K562 (cell line): ENCODE data around the gene SCARF2. TPM values are rescaled to one million over a fixed set of nuclear protein-coding genes. Genes with fewer than 3 reads are reported as not detected.

Source experiments
- ATAC-seq: fragments of 200-7000 bp; cut with Tn5 transposase; 3 replicates; pipeline ENCODE4 v1.9.1; 2020; ENCODE audit warnings: moderate library complexity
- BruUV-seq: library from RNA; stranded (reverse); fragments of 400-500 nt; replicated peaks from 2 replicates; lab custom pipeline; 2021; lab: Mats Ljungman, UMichigan
- CTCF ChIA-PET: fragments of 300-600 bp; formaldehyde crosslinking; extraction: SDS; loops from one replicate; lab custom pipeline; 2021; ENCODE audit warnings: low intra/inter-chr PET ratio; lab: Yijun Ruan, JAX
- POLR2A ChIA-PET: fragments of 300-600, 350-650 bp; sonication (Branson Sonifier 250); formaldehyde crosslinking; extraction: SDS; loops from one replicate; lab custom pipeline; 2021; ENCODE audit warnings: antibody characterized with exemption, inconsistent platforms; lab: Yijun Ruan, JAX
- DNase-seq, 4 experiments: peaks; one replicate each; pipeline versions ENCODE4 v3.0.0 to v3.0.0-alpha.2; 2011 to 2018; ENCODE audit warnings: low spot score in 3 of 4, mixed read lengths in 3 of 4; ENCODE audit errors: extremely low read depth in 1 of 4
- FAIRE-seq: peaks from 2 replicates; lab custom pipeline; 2011; peaks lifted over from hg19 to GRCh38; lab: Jason Lieb, UNC
- H2AFZ ChIP-seq: 2 replicates; pipeline ENCODE4 v1.6.0; 2011; ENCODE audit warnings: low read depth, low read length, control low read depth, inconsistent platforms
- H3K27ac ChIP-seq: fragments of 200-600 bp; 3 replicates; pipeline ENCODE4 v1.8.0; 2011; ENCODE audit warnings: low read depth, mild to moderate bottlenecking, control low read depth, inconsistent platforms, low read length, moderate library complexity, mixed read lengths; ENCODE audit errors: extremely low read depth
- H3K27me3 ChIP-seq, 2 experiments: fragments of 300-600 bp in 1 of 2; 2 replicates in 1 of 2; 3 replicates in 1 of 2; pipeline versions ENCODE4 v1.6.0 to v1.8.0; 2011; ENCODE audit warnings: inconsistent platforms in 2 of 2, low read length in 2 of 2, mild to moderate bottlenecking in 1 of 2, mixed read lengths in 1 of 2, moderate library complexity in 1 of 2; ENCODE audit not compliant: control insufficient read depth in 2 of 2, insufficient read depth in 2 of 2
- H3K36me3 ChIP-seq: fragments of 300-600 bp; 3 replicates; pipeline ENCODE4 v1.8.0; 2011; ENCODE audit warnings: mild to moderate bottlenecking, low read length, inconsistent platforms; ENCODE audit not compliant: control insufficient read depth, insufficient read depth
- H3K4me1 ChIP-seq, 2 experiments: fragments of 200-600 bp in 1 of 2; replicated peaks in 1 of 2; 2 replicates in 1 of 2; 3 replicates in 1 of 2; pipeline versions ENCODE4 v1.5.1 to v1.8.0; 2011; ENCODE audit warnings: inconsistent platforms in 2 of 2, low read length in 2 of 2, mild to moderate bottlenecking in 1 of 2, mixed read lengths in 1 of 2, moderate library complexity in 1 of 2; ENCODE audit not compliant: control insufficient read depth in 2 of 2, insufficient read depth in 2 of 2
- H3K4me2 ChIP-seq: 2 replicates; pipeline ENCODE4 v1.6.1; 2011; ENCODE audit warnings: low read length, control low read depth, inconsistent platforms, mixed read lengths; ENCODE audit not compliant: insufficient read depth
- H3K4me3 ChIP-seq: fragments of 200-600 bp; sonication (generic), shearing (Covaris generic); 2 replicates; pipeline ENCODE4 v1.5.1; 2016; ENCODE audit warnings: control low read depth, inconsistent platforms
- H3K79me2 ChIP-seq: fragments of 200-600 bp; 3 replicates; pipeline ENCODE4 v1.8.0; 2011; ENCODE audit warnings: low read length, inconsistent platforms; ENCODE audit not compliant: control insufficient read depth, insufficient read depth
- H3K9ac ChIP-seq, 2 experiments: 2 replicates each; pipeline versions ENCODE4 v1.6.0 to v1.6.1; 2011; ENCODE audit warnings: low read depth in 2 of 2, low read length in 2 of 2, control low read depth in 1 of 2, inconsistent platforms in 1 of 2, mild to moderate bottlenecking in 1 of 2, mixed read lengths in 1 of 2; ENCODE audit not compliant: insufficient read depth in 1 of 2
- H3K9me1 ChIP-seq: one replicate; pipeline ENCODE4 v1.6.0; 2011; ENCODE audit warnings: inconsistent platforms, mild to moderate bottlenecking, low read length, moderate library complexity; ENCODE audit not compliant: control insufficient read depth, insufficient read depth
- H3K9me3 ChIP-seq: replicated peaks from 2 replicates; pipeline ENCODE4 v1.5.1; 2011; ENCODE audit warnings: low read depth, low read length, inconsistent platforms; ENCODE audit not compliant: control insufficient read depth, insufficient read depth
- H4K20me1 ChIP-seq: replicated peaks from 2 replicates; pipeline ENCODE4 v1.6.1; 2011; ENCODE audit warnings: low read length, inconsistent platforms, mixed read lengths; ENCODE audit not compliant: control insufficient read depth, insufficient read depth
- ATF1 ChIP-seq, 2 experiments: fragments of 450-650 bp in 1 of 2; IDR thresholded peaks; 2 replicates each; pipeline ENCODE4 v1.6.1; 2016; ENCODE audit warnings: missing compliant biosample characterization in 1 of 2, missing genetic modification characterization in 1 of 2
- EHMT2 ChIP-seq: fragments of 450-650 bp; IDR thresholded peaks from 2 replicates; pipeline ENCODE4 v1.6.1; 2018; ENCODE audit warnings: antibody characterized with exemption
- FOXK1 ChIP-seq: sonication (generic); formaldehyde crosslinking; IDR thresholded peaks from 2 replicates; pipeline ENCODE4 v1.8.0; 2022; ENCODE audit warnings: missing genetic modification reagents, mild to moderate bottlenecking, borderline replicate concordance
- HBP1 ChIP-seq: fragments of 450-650 bp; formaldehyde crosslinking; IDR thresholded peaks from 2 replicates; pipeline ENCODE4 v1.4.0; 2022; ENCODE audit warnings: missing genetic modification characterization
- HDAC1 ChIP-seq, 2 experiments: fragments of 450-650 bp; IDR thresholded peaks; 2 replicates each; pipeline ENCODE4 v1.6.1; 2016 to 2017; ENCODE audit warnings: inconsistent platforms in 1 of 2, mild to moderate bottlenecking in 1 of 2, moderate library complexity in 1 of 2
- HDAC6 ChIP-seq: IDR thresholded peaks from 2 replicates; pipeline ENCODE4 v1.6.1; 2012; ENCODE audit warnings: low read depth, mild to moderate bottlenecking, control low read depth, inconsistent platforms, low read length, moderate library complexity
- HMGXB4 ChIP-seq: sonication (generic); formaldehyde crosslinking; IDR thresholded peaks from 2 replicates; pipeline ENCODE4 v1.8.1; 2023; ENCODE audit warnings: mild to moderate bottlenecking, missing genetic modification reagents
- IRF2 ChIP-seq: sonication (generic); formaldehyde crosslinking; IDR thresholded peaks from 2 replicates; pipeline ENCODE4 v1.8.1; 2022; ENCODE audit warnings: mild to moderate bottlenecking, missing genetic modification reagents
- OTX1 ChIP-seq: fragments of 450-650 bp; formaldehyde crosslinking; IDR thresholded peaks from 2 replicates; pipeline ENCODE4 v1.4.0; 2022; ENCODE audit warnings: mild to moderate bottlenecking
- ZNF282 ChIP-seq: sonication (generic); formaldehyde crosslinking; IDR thresholded peaks from 2 replicates; pipeline ENCODE4 v1.8.1; 2023; ENCODE audit warnings: missing genetic modification reagents
- ZNF512 ChIP-seq: IDR thresholded peaks from 2 replicates; pipeline ENCODE4 v1.6.1; 2016; ENCODE audit warnings: missing genetic modification characterization, missing compliant biosample characterization
- ZNF740 ChIP-seq, 3 experiments: fragments of 200-800 bp in 1 of 3; sonication (Bioruptor generic) in 1 of 3; sonication (generic) in 1 of 3; formaldehyde crosslinking in 1 of 3; IDR thresholded peaks; 2 replicates each; pipeline versions ENCODE4 v1.6.1 to v1.8.0; 2016 to 2022; ENCODE audit warnings: mild to moderate bottlenecking in 2 of 3, missing compliant biosample characterization in 2 of 3, missing genetic modification characterization in 2 of 3, missing genetic modification reagents in 1 of 3
- WGBS: fragments of 100-300 bp; shearing (Covaris generic); methylation state at CpG from one replicate; pipeline ENCODE4 v1.1.6; 2016; ENCODE audit warnings: low coverage, mixed read lengths; ENCODE audit not compliant: insufficient coverage; ENCODE audit errors: missing lambda C conversion rate; 5-methylcytosine and 5-hydroxymethylcytosine counted together
- in situ Hi-C: fragments of 300-500 bp; cut with MboI; formaldehyde crosslinking; loops from 4 replicates; pipeline ENCODE4 v1.15.0; 2018; ENCODE audit warnings: inconsistent platforms, mixed read lengths
- intact Hi-C: fragments of 100-400 bp; cut with micrococcal nuclease; formaldehyde crosslinking; loops from 2 replicates; pipeline ENCODE4 v1.14.2; 2022
- polyA plus RNA-seq, 8 experiments: library from polyadenylated mRNA; depleted of rRNA in 4 of 8; stranded (reverse) in 5 of 8; unstranded in 3 of 8; fragments of >200 nt; fragmentation: Nextera tagmentation in 2 of 8; fragmentation: Illumina TruSeq in 1 of 8; extraction: Ambion mirVana in 2 of 8; extraction: Trizol in 1 of 8; gene quantifications; 2 replicates each; pipeline versions ENCODE4 v1.2.1 to v1.2.3, GENCODE V29; 2011 to 2014; ENCODE audit warnings: inconsistent platforms in 1 of 8, missing spikeins in 1 of 8
- total RNA-seq, 7 experiments: library from RNA; depleted of rRNA in 6 of 7; stranded (reverse); fragments of >200 nt in 6 of 7; fragmentation: Illumina TruSeq in 2 of 7; extraction: Trizol in 2 of 7; gene quantifications; 2 replicates each; pipeline versions ENCODE4 v1.2.1 to v1.2.3, GENCODE V29; 2011 to 2021; ENCODE audit warnings: low replicate concordance in 1 of 7

SCARF2 gene
- total and polyA plus RNA-seq, 9 of the 15 experiments (the other 6 are each of a cell fraction or from before 2014, with no cell fraction given), result 0.06 to 0.32 (median 0.21) TPM; not detected in 5

- H3K4me1 ChIP-seq, result peaks cover 12 to 68% of the 10 kb centered on the region in 2 experiments
- 13% methylated on average over 3 of the region's 4 CpGs for WGBS
- H3K9me1 ChIP-seq, result peaks cover 8% of the 10 kb centered on the region
- in situ Hi-C loops, result no loop called here
- H2AFZ ChIP-seq, result no peak overlapping the region
- H3K27ac ChIP-seq, result no peak overlapping the region
- ChIA-PET CTCF (no interaction called here), POLR2A (interaction anchor here (0.5 to 3.4 kb wide), 16 partner anchors 9 to 169 kb away, joined by 3 to 25 read pairs (median 4); no protein-coding TSS in a partner anchor)
- no peaks in the 10 kb centered on the region for H3K36me3 ChIP-seq
- DNase-seq, result no peak
- no peak overlapping the region for H3K9ac ChIP-seq
- H3K4me2 ChIP-seq, result no peak overlapping the region
- no peak for ATAC-seq
- peaks cover 37% of the 10 kb centered on the region; the same call in 1 of the 2 replicates for H4K20me1 ChIP-seq
- peaks cover 38 to 70% of the 10 kb centered on the region in 2 experiments; a peak in 4 of 5 replicates for H3K27me3 ChIP-seq
- no TSS peak for BruUV-seq
- FAIRE-seq, result no peak
- no peak overlapping the region for H3K4me3 ChIP-seq
- no peaks in the 10 kb centered on the region for H3K79me2 ChIP-seq
- intact Hi-C loops, result no loop called here
- H3K9me3 ChIP-seq, result no peaks in the 10 kb centered on the region
- TF ChIP-seq HMGXB4 (CRISPR knock-in tag), result no peak
- TF ChIP-seq HDAC6, result 0 out of 2 replicates have a peak, but pooled peaks have one; percentile 58
- TF ChIP-seq ZNF282 (CRISPR knock-in tag), result peak; percentile 76; the same call in 1 of the 2 replicates
- TF ChIP-seq HDAC1 (IDR thresholded peaks at IDR 0.05), result 0 out of 4 replicates have a peak, but pooled peaks of 1 of the 2 experiments have one; percentile 18
- TF ChIP-seq EHMT2, result 0 out of 2 replicates have a peak, but pooled peaks have one; percentile 16
- TF ChIP-seq IRF2, result 0 out of 2 replicates have a peak, but pooled peaks have one; percentile 66
- no peak for TF ChIP-seq FOXK1 (CRISPR knock-in tag)
- TF ChIP-seq ZNF512, result peak; percentile 91
- 0 out of 2 replicates have a peak, but pooled peaks have one; percentile 43 for TF ChIP-seq OTX1 (CRISPR knock-in tag)
- TF ChIP-seq HBP1, result peak; percentile 67; the same call in 1 of the 2 replicates
- peak; percentile 8; the same call in 1 of the 2 replicates for TF ChIP-seq ATF1 (CRISPR knock-in tag; IDR thresholded peaks at IDR 0.05)
- no peak for TF ChIP-seq ATF1 (tag; IDR thresholded peaks at IDR 0.05)
- TF ChIP-seq ZNF740 (CRISPR knock-in tag; IDR thresholded peaks at IDR 0.05), result no peak
- TF ChIP-seq ZNF740 (tag; IDR thresholded peaks at IDR 0.05), result no peak
Observed at GRCh38 chr22:20427945-20428417, 9.6 kb downstream of the SCARF2 start.
